NCI-H69 (cell line): Measurements from ENCODE around the gene EXOSC5.
A peak's percentile ranks its signal among the peaks of the same experiment; 100 is the strongest.

Experiments used
- DNase-seq: peaks from one replicate; lab custom pipeline; 2025; lab: John Stamatoyannopoulos, UW

The EXOSC5 gene

GRCh38 chr19:41341669-41342490 lies 55.3 kb downstream of the EXOSC5 start:
- peak; percentile 39 for DNase-seq

- no peak for DNase-seq
Observed at GRCh38 chr19:41339936-41340335, 57.2 kb downstream of the EXOSC5 start.
